ENCODE results near the gene CPEB4. TPM values are rescaled to one million over a fixed set of nuclear protein-coding genes. Genes with fewer than 3 reads are reported as not detected.

CPEB4 gene
- total and polyA plus RNA-seq, 9 of the 15 experiments (the other 6 are each of a cell fraction or from before 2014, with no cell fraction given) = 7.4 to 21.3 (median 12.4) TPM

- TF ChIP-seq ZNF76 (CRISPR knock-in tag; IDR thresholded peaks at IDR 0.05; ENCODE audit: borderline replicate concordance) (no peak), SIN3B (IDR thresholded peaks at IDR 0.05; ENCODE audit: low read depth) (no peak), SAP30 (IDR thresholded peaks at IDR 0.05; ENCODE audit: borderline replicate concordance, insufficient read depth, low read depth, low read length, poor library complexity, severe bottlenecking) (no peak), ZNF699 (CRISPR knock-in tag; IDR thresholded peaks at IDR 0.05; ENCODE audit: insufficient replicate concordance) (no peak), RBM25 (IDR thresholded peaks at IDR 0.05; ENCODE audit: low read depth, low read length, severe bottlenecking) (no peak), THRAP3 (IDR thresholded peaks at IDR 0.05; ENCODE audit: borderline replicate concordance) (no peak), MTA1 (IDR thresholded peaks at IDR 0.05; ENCODE audit: borderline replicate concordance) (peak; percentile 72), PBX2 (CRISPR knock-in tag; IDR thresholded peaks at IDR 0.05; ENCODE audit: low read depth) (no peak), PBX2 (tag; conservative IDR thresholded peaks at IDR 0.05; ENCODE audit: low read depth) (peak; percentile 63), CTCFL (IDR thresholded peaks at IDR 0.05; ENCODE audit: borderline replicate concordance, insufficient read depth, low read depth, low read length, poor library complexity, severe bottlenecking) (no peak), DEAF1 (CRISPR knock-in tag; IDR thresholded peaks at IDR 0.05) (peak; percentile 74), CHD1 (IDR thresholded peaks at IDR 0.05; ENCODE audit: low read length) (no peak), ELF1 (tag; IDR thresholded peaks at IDR 0.05) (peak; percentile 66; the same call in 1 of the 2 replicates), ZKSCAN3 (CRISPR knock-in tag; IDR thresholded peaks at IDR 0.05) (no peak), TAF1 (IDR thresholded peaks at IDR 0.05; ENCODE audit: control insufficient read depth, extremely low read depth, insufficient read depth, low read length, severe bottlenecking) (no peak), WHSC1 (IDR thresholded peaks at IDR 0.05; ENCODE audit: low read length) (no peak), ZNF778 (CRISPR knock-in tag; IDR thresholded peaks at IDR 0.05) (no peak)
- TF ChIP-seq, protein P1, sequence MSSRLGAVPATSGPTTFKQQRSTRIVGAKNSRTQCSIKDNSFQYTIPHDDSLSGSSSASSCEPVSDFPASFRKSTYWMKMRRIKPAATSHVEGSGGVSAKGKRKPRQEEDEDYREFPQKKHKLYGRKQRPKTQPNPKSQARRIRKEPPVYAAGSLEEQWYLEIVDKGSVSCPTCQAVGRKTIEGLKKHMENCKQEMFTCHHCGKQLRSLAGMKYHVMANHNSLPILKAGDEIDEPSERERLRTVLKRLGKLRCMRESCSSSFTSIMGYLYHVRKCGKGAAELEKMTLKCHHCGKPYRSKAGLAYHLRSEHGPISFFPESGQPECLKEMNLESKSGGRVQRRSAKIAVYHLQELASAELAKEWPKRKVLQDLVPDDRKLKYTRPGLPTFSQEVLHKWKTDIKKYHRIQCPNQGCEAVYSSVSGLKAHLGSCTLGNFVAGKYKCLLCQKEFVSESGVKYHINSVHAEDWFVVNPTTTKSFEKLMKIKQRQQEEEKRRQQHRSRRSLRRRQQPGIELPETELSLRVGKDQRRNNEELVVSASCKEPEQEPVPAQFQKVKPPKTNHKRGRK (tag; IDR thresholded peaks at IDR 0.05) = no peak
- TF ChIP-seq, protein P2, sequence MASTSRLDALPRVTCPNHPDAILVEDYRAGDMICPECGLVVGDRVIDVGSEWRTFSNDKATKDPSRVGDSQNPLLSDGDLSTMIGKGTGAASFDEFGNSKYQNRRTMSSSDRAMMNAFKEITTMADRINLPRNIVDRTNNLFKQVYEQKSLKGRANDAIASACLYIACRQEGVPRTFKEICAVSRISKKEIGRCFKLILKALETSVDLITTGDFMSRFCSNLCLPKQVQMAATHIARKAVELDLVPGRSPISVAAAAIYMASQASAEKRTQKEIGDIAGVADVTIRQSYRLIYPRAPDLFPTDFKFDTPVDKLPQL (IDR thresholded peaks at IDR 0.05; ENCODE audit: extremely low read depth, insufficient read length) = no peak
Observed at GRCh38 chr5:173885475-173886010, 2.6 kb upstream of the CPEB4 start (continued).
